GM12878 (cell line): ENCODE data around the gene TXNRD1. TPM values are rescaled to one million over a fixed set of nuclear protein-coding genes. Genes with fewer than 3 reads are reported as not detected.

Experiments used
- ATAC-seq: fragments of 200-7000 bp; cut with Tn5 transposase; 3 replicates; pipeline ENCODE4 v1.9.1; 2020; ENCODE audit warnings: mild to moderate bottlenecking, moderate library complexity
- BruUV-seq: library from RNA; stranded (reverse); fragments of 400-500 nt; replicated peaks from 2 replicates; lab custom pipeline; 2021; lab: Mats Ljungman, UMichigan
- CTCF ChIA-PET: fragments of 300-600 bp; sonication (Branson Sonifier 250); formaldehyde crosslinking; extraction: SDS; loops from one replicate; lab custom pipeline; 2021; ENCODE audit warnings: inconsistent platforms; lab: Yijun Ruan, JAX
- POLR2A ChIA-PET: fragments of 350-600 bp; formaldehyde crosslinking; extraction: SDS; loops from one replicate; lab custom pipeline; 2021; ENCODE audit warnings: inconsistent platforms; lab: Charles Lee
- RAD21 ChIA-PET: fragments of 300-600 bp; sonication (Branson Sonifier 250); formaldehyde crosslinking; loops from one replicate; lab custom pipeline; 2023; ENCODE audit warnings: antibody characterized with exemption; ENCODE audit not compliant: unreplicated experiment; lab: Charles Lee
- SMC1A ChIA-PET: fragments of 300-600 bp; sonication (Branson Sonifier 250); formaldehyde crosslinking; loops from one replicate; lab custom pipeline; 2023; ENCODE audit not compliant: unreplicated experiment, uncharacterized antibody; lab: Charles Lee
- DNase-seq: peaks from one replicate; pipeline ENCODE4 v3.0.0-alpha.2; 2011; ENCODE audit warnings: low read depth, low spot score
- FAIRE-seq: peaks from 3 replicates; lab custom pipeline; 2011; peaks lifted over from hg19 to GRCh38; lab: Jason Lieb, UNC
- H2AFZ ChIP-seq: 2 replicates; pipeline ENCODE4 v1.6.0; 2011; ENCODE audit warnings: low read depth, low read length, control low read depth; ENCODE audit not compliant: control insufficient read depth
- H3K27ac ChIP-seq: 2 replicates; pipeline ENCODE4 v1.5.1; 2011; ENCODE audit warnings: control low read depth; ENCODE audit not compliant: control insufficient read depth, insufficient read depth
- H3K27me3 ChIP-seq, 2 experiments: replicated peaks in 1 of 2; 2 replicates each; pipeline versions ENCODE4 v1.6.0 to v1.6.1; 2011; ENCODE audit warnings: low read length in 1 of 2; ENCODE audit not compliant: control insufficient read depth in 2 of 2, insufficient read depth in 2 of 2
- H3K36me3 ChIP-seq, 2 experiments: 2 replicates each; pipeline ENCODE4 v1.5.1; 2011; ENCODE audit warnings: low read length in 1 of 2; ENCODE audit not compliant: control insufficient read depth in 2 of 2, insufficient read depth in 2 of 2
- H3K4me1 ChIP-seq: 2 replicates; pipeline ENCODE4 v1.6.1; 2011; ENCODE audit warnings: mild to moderate bottlenecking, low read length, moderate library complexity, mixed read lengths; ENCODE audit not compliant: control insufficient read depth, insufficient read depth
- H3K4me2 ChIP-seq: 2 replicates; pipeline ENCODE4 v1.6.0; 2011; ENCODE audit warnings: control low read depth; ENCODE audit not compliant: control insufficient read depth, insufficient read depth
- H3K4me3 ChIP-seq: fragments of 200-600 bp; sonication (generic); 2 replicates; pipeline ENCODE4 v1.5.1; 2016
- H3K79me2 ChIP-seq: 2 replicates; pipeline ENCODE4 v1.6.0; 2011; ENCODE audit warnings: low read length; ENCODE audit not compliant: control insufficient read depth, insufficient read depth
- H3K9ac ChIP-seq: 2 replicates; pipeline ENCODE4 v1.8.0; 2011; ENCODE audit warnings: low read length, control low read depth, mixed read lengths; ENCODE audit not compliant: control insufficient read depth, insufficient read depth
- H3K9me3 ChIP-seq: replicated peaks from 3 replicates; pipeline ENCODE4 v1.5.1; 2011; ENCODE audit warnings: mild to moderate bottlenecking, low read length; ENCODE audit not compliant: control insufficient read depth, insufficient read depth
- H4K20me1 ChIP-seq: 2 replicates; pipeline ENCODE4 v1.6.0; 2011; ENCODE audit not compliant: control insufficient read depth, insufficient read depth
- BHLHE40 ChIP-seq, 2 experiments: fragments of 450-650 bp in 1 of 2; IDR thresholded peaks; 2 replicates each; pipeline ENCODE4 v1.6.1; 2011 to 2017; ENCODE audit warnings: low read depth in 2 of 2, borderline replicate concordance in 1 of 2, improper control_type of control experiment in 1 of 2, low read length in 1 of 2, mild to moderate bottlenecking in 1 of 2
- BMI1 ChIP-seq: fragments of 450-650 bp; IDR thresholded peaks from 2 replicates; pipeline ENCODE4 v1.6.1; 2016; ENCODE audit warnings: mild to moderate bottlenecking, moderate library complexity, borderline replicate concordance
- EGR1 ChIP-seq, 2 experiments: IDR thresholded peaks; 1 replicate in 1 of 2; 2 replicates in 1 of 2; pipeline ENCODE4 v1.6.1; 2011 to 2012; ENCODE audit warnings: low read depth in 2 of 2, low read length in 2 of 2, borderline replicate concordance in 1 of 2, mild to moderate bottlenecking in 1 of 2, moderate library complexity in 1 of 2
- HDAC2 ChIP-seq: fragments of 200-600 bp; sonication (generic); IDR thresholded peaks from 2 replicates; pipeline ENCODE4 v1.6.1; 2017
- KDM1A ChIP-seq: fragments of 200-600 bp; sonication (generic); IDR thresholded peaks from 2 replicates; pipeline ENCODE4 v1.6.1; 2016; ENCODE audit warnings: borderline replicate concordance
- MTA2 ChIP-seq: fragments of 450-650 bp; IDR thresholded peaks from 2 replicates; pipeline ENCODE4 v1.6.1; 2016; ENCODE audit warnings: low read depth, mild to moderate bottlenecking, moderate library complexity
- MYC ChIP-seq: IDR thresholded peaks from 2 replicates; pipeline ENCODE4 v1.6.1; 2011; ENCODE audit warnings: mild to moderate bottlenecking, low read length, moderate library complexity, inconsistent platforms; ENCODE audit not compliant: insufficient read depth, insufficient replicate concordance, insufficient read length, severe bottlenecking
- NFYA ChIP-seq: IDR thresholded peaks from 2 replicates; pipeline ENCODE4 v1.6.1; 2011; ENCODE audit warnings: low read depth, mild to moderate bottlenecking, low read length, improper control_type of control experiment, borderline replicate concordance
- NFYB ChIP-seq: IDR thresholded peaks from 2 replicates; pipeline ENCODE4 v1.6.1; 2011; ENCODE audit warnings: low read depth, mild to moderate bottlenecking, low read length, improper control_type of control experiment, moderate library complexity; ENCODE audit not compliant: insufficient read depth
- RCOR1 ChIP-seq: conservative IDR thresholded peaks from 2 replicates; pipeline ENCODE4 v1.6.1; 2012; ENCODE audit warnings: low read depth, low read length, improper control_type of control experiment
- SMAD5 ChIP-seq: IDR thresholded peaks from 2 replicates; pipeline ENCODE4 v1.6.1; 2016; ENCODE audit warnings: antibody characterized with exemption, low read depth
- SP1 ChIP-seq: IDR thresholded peaks from one replicate; pipeline ENCODE4 v1.6.1; 2011; ENCODE audit warnings: low read depth, low read length
- TCF12 ChIP-seq: IDR thresholded peaks from 2 replicates; pipeline ENCODE4 v1.6.1; 2011; ENCODE audit warnings: low read depth, mild to moderate bottlenecking, low read length
- WGBS: methylation state at CpG from one replicate; pipeline ENCODE4 v1.1.6; 2016; ENCODE audit warnings: low lambda C conversion rate; ENCODE audit not compliant: insufficient replicate concordance, insufficient coverage; ENCODE audit errors: missing lambda C conversion rate; 5-methylcytosine and 5-hydroxymethylcytosine counted together
- in situ Hi-C: fragments of 300-500 bp; cut with MboI; formaldehyde crosslinking; loops from 9 replicates; pipeline ENCODE4 v1.14.3; 2018; ENCODE audit warnings: mixed read lengths
- intact Hi-C: fragments of 100-400 bp; cut with micrococcal nuclease; formaldehyde crosslinking; loops from one replicate; pipeline ENCODE4 v1.14.2; 2022; ENCODE audit not compliant: unreplicated experiment
- polyA plus RNA-seq, 11 experiments: library from polyadenylated mRNA; depleted of rRNA in 4 of 11; unstranded in 6 of 11; stranded (reverse) in 5 of 11; fragments of >200 nt; fragmentation: Nextera tagmentation in 4 of 11; fragmentation: Illumina TruSeq in 1 of 11; extraction: Ambion mirVana in 4 of 11; extraction: Trizol in 1 of 11; gene quantifications; 1 replicate in 1 of 11; 2 replicates in 10 of 11; pipeline versions ENCODE4 v1.2.1 to v1.2.3, GENCODE V29; 2011 to 2016; ENCODE audit warnings: inconsistent platforms in 2 of 11, missing spikeins in 2 of 11, low read depth in 1 of 11
- total RNA-seq, 4 experiments: library from RNA; depleted of rRNA in 3 of 4; stranded (reverse); fragments of >200 nt in 3 of 4; fragmentation: Illumina TruSeq in 1 of 4; extraction: Trizol in 1 of 4; gene quantifications; 2 replicates each; pipeline versions ENCODE4 v1.2.1 to v1.2.3, GENCODE V29; 2013 to 2021
- TF ChIP-seq, protein P1 (sequence below): fragments of 450-650 bp; IDR thresholded peaks from 2 replicates; pipeline ENCODE4 v1.6.1; 2017; ENCODE audit warnings: mild to moderate bottlenecking, low read depth, inconsistent platforms; ENCODE audit not compliant: poor library complexity, severe bottlenecking
- TF ChIP-seq, protein P2 (sequence below): fragments of 450-650 bp; IDR thresholded peaks from 2 replicates; pipeline ENCODE4 v1.6.1; 2018; ENCODE audit warnings: borderline replicate concordance, mild to moderate bottlenecking; ENCODE audit not compliant: partially characterized antibody

The TXNRD1 gene
- total and polyA plus RNA-seq, 10 of the 15 experiments (the other 5 are each of a cell fraction or from before 2014, with no cell fraction given) = 52.6 to 84.6 (median 67.8) TPM

DNA sequence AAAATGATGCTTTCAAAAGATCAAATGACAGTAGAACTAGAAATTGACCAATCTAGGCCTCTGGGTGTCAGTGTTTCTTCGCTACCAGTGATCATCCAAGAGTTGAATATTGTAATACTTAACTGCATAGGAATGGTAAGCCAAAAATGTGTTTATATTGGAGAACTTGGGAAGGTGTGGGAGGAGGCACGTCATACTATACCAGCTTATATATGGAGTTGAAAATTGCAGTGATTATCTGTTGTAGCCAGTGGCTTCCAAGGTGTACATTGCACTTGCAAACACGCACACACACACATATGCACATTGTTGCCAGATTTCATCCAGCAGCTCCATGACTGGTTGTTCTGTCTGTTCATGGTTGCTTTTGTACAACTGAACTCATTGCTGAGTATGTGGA lies 124.1 kb downstream of the TXNRD1 start:
- Histone ChIP-seq H3K9ac (no peak overlapping the region), H4K20me1 (no peaks in the 10 kb centered on the region), H3K4me3 (no peak overlapping the region), H2AFZ (no peak overlapping the region), H3K79me2 (no peaks in the 10 kb centered on the region), H3K4me2 (no peak overlapping the region), H3K4me1 (no peaks in the 10 kb centered on the region), H3K27ac (no peak overlapping the region), H3K36me3 (peaks cover 11 to 45% of the 10 kb centered on the region in 2 experiments), H3K9me3 (no peaks in the 10 kb centered on the region), H3K27me3 (no peaks in the 10 kb centered on the region)
- BruUV-seq = TSS peak; percentile 10
- intact Hi-C loops (no loop called here), in situ Hi-C loops (no loop called here)
- POLR2A ChIA-PET = no interaction called here
- RAD21 ChIA-PET = no interaction called here
- SMC1A ChIA-PET = interaction anchor here (0.8 to 1.6 kb wide), 8 partner anchors 9 to 220 kb away, joined by 3 to 4 read pairs (median 3); no protein-coding TSS in a partner anchor
- 92% methylated on average over 3 of the region's 3 CpGs for WGBS
- DNase-seq (no peak), FAIRE-seq (no peak), ATAC-seq (no peak)
- CTCF ChIA-PET = interaction anchor here (0.6 to 1.6 kb wide), 4 partner anchors 14 to 332 kb away, joined by 3 to 5 read pairs (median 4); no protein-coding TSS in a partner anchor
- TF ChIP-seq SMAD5 (no peak), HDAC2 (no peak), SP1 (no peak), RCOR1 (no peak), NFYA (no peak), TCF12 (no peak), MYC (no peak), BHLHE40 (IDR thresholded peaks at IDR 0.05; ENCODE audit: borderline replicate concordance in 1 of 2, low read depth in 2 of 2, low read length in 1 of 2) (no peak), EGR1 (IDR thresholded peaks at IDR 0.05; ENCODE audit: borderline replicate concordance in 1 of 2, low read depth in 2 of 2, low read length in 2 of 2) (no peak), NFYB (no peak), KDM1A (no peak), MTA2 (no peak), BMI1 (no peak)
- TF ChIP-seq, protein P1, sequence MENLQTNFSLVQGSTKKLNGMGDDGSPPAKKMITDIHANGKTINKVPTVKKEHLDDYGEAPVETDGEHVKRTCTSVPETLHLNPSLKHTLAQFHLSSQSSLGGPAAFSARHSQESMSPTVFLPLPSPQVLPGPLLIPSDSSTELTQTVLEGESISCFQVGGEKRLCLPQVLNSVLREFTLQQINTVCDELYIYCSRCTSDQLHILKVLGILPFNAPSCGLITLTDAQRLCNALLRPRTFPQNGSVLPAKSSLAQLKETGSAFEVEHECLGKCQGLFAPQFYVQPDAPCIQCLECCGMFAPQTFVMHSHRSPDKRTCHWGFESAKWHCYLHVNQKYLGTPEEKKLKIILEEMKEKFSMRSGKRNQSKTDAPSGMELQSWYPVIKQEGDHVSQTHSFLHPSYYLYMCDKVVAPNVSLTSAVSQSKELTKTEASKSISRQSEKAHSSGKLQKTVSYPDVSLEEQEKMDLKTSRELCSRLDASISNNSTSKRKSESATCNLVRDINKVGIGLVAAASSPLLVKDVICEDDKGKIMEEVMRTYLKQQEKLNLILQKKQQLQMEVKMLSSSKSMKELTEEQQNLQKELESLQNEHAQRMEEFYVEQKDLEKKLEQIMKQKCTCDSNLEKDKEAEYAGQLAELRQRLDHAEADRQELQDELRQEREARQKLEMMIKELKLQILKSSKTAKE = no peak
- TF ChIP-seq, protein P2, sequence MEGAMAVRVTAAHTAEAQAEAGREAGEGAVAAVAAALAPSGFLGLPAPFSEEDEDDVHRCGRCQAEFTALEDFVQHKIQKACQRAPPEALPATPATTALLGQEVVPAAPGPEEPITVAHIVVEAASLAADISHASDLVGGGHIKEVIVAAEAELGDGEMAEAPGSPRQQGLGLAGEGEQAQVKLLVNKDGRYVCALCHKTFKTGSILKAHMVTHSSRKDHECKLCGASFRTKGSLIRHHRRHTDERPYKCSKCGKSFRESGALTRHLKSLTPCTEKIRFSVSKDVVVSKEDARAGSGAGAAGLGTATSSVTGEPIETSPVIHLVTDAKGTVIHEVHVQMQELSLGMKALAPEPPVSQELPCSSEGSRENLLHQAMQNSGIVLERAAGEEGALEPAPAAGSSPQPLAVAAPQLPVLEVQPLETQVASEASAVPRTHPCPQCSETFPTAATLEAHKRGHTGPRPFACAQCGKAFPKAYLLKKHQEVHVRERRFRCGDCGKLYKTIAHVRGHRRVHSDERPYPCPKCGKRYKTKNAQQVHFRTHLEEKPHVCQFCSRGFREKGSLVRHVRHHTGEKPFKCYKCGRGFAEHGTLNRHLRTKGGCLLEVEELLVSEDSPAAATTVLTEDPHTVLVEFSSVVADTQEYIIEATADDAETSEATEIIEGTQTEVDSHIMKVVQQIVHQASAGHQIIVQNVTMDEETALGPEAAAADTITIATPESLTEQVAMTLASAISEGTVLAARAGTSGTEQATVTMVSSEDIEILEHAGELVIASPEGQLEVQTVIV = no peak
